ENCODE data around the gene ADGRB2. TPM values are rescaled to one million over a fixed set of nuclear protein-coding genes. Genes with fewer than 3 reads are reported as not detected.
A peak's percentile ranks its signal among the peaks of the same experiment; 100 is the strongest.

The ADGRB2 gene
- total RNA-seq, 1 experiment from 2014 or later: 4.2 TPM

DNA sequence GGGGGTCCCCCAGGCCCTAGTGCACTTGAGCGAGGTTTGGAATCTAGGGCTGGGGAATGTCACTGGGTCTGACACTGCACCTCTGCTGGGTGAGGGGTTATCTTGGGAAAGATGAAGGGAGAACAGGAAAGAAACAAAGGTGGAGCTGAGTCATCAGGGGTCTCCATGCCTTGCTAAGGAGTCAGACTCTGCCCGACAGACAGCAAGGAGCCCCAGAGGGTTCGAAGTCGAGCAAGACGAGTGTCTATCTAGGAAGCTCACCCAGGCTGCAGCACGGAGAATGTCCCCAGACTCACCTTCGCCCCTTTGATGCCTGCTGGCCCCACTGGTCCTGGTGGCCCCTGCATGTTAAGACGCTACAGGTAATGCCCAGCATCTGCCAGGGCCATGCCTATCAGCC, 78.3 kb downstream of the ADGRB2 start:
- DNase-seq (ENCODE audit: low read depth, low spot score): no peak
- in situ Hi-C loops (cut with HindIII; ENCODE audit: low pct_unique_long_range_greater_than_20kb, low sequenced_read_pairs): no loop called here

DNA sequence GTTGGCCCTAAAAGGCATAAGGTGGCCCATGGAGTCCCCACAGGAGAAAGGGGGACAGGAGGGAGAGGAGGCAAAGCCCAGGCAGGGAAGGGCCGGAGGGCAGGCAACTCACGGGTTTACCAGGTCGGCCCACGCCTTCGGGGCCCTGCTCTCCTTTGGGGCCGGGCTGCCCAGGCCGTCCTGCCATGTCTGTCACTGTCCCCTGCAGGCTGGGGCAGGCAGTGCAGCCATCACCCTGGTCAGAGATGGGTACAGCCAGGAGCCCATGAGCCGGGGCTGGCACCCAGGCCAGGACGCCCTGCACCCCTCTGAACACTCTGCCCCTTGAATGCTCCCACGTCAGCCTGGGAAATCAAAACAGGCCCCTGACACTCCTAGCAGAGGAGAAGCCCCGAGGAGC, 80.1 kb downstream of the ADGRB2 start:
- peak; percentile 52 for DNase-seq (ENCODE audit: low read depth, low spot score)
- in situ Hi-C loops (cut with HindIII; ENCODE audit: low pct_unique_long_range_greater_than_20kb, low sequenced_read_pairs): no loop called here

DNA sequence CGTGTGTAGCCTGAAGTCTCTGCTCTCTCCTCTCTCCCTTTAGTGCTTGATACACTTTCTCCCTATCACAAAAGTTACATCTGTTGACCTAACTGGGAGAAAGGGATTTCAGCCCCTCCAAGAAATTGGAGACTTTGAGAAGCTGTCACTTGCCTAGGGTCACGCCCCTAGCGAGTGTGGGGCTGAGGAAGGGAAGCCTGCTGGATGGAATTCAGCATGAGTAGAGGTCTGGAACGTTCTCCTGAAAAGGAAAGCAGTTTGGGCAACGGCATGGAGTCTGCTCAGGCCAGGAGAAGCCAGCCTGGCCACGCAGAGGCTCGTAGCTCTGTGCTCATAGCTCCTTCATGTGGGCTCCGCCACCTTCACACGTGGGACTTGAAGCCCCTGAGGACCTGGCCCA, 82.7 kb downstream of the ADGRB2 start:
- in situ Hi-C loops (cut with HindIII; ENCODE audit: low pct_unique_long_range_greater_than_20kb, low sequenced_read_pairs): no loop called here

DNA sequence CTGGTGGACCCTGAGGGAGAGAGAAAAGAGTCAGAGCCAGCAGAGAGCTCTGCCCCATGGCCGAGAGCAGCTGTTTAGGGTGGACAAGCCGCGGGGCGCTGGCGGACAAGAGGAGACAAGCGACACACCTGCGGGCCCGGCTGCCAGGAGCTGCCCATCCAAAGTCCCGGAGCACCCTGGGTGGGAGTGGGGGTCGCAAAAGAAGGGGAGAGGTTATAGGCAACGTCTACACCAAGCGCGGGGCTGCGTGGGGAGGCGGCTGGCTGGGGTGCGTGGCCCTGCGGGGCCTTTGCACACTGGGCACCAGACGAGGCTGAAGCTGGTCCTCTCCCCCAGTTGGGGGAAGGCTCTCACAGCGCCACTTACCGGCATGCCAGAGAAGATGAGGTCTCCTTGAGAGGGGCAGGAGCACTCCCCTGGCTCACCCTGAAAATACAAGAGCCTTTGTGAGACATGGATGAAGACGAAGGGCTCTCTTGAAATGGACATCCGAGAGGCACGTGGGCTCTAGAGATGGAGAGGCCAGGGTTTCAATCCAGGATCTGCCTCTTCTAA, 84.4 kb downstream of the ADGRB2 start:
- DNase-seq (ENCODE audit: low read depth, low spot score): peak; percentile 22
- in situ Hi-C loops (cut with HindIII; ENCODE audit: low pct_unique_long_range_greater_than_20kb, low sequenced_read_pairs): no loop called here

More for the DNA sequence above, 82.7 kb downstream of the ADGRB2 start:
- DNase-seq (ENCODE audit: low read depth, low spot score): no peak

DNA sequence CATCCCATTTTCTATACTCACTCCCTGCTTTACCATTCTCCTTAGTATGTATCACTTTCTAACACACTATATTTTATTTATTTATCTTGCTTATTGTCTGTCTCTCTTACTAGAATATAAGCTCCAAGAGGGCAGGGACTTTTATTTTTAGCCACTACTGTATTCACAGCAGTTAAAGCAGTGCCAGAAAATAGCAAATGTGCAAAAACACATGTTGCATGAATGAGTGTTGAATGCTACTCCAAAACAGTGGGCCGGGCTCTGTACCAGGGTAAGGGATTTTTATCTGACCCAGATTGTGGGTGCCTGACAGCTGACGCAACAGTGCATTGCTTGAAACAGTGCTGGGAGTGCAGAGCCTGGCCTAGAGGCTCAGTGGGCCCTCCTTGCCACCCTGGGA, 85.0 kb downstream of the ADGRB2 start:
- DNase-seq (ENCODE audit: low read depth, low spot score): no peak
- in situ Hi-C loops (cut with HindIII; ENCODE audit: low pct_unique_long_range_greater_than_20kb, low sequenced_read_pairs): no loop called here

DNA sequence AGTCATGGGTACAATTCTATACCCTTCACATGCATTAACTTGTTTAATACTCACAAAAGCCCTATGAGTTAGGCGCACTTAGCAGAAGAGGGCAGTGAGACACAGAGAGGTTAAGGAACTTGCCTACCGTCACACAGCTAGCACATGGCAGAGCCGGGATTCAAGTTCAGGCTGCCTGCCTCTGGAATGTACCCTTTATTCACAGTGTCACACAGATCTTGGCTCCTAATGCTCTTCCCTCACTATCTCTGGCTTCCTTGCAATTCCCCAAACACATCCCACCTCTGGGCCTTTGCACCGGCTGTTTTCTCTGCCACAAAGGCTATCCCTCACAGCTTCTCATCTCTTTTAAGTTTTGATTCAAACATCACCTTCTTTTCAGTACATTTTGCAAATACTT, 85.5 kb downstream of the ADGRB2 start:
- in situ Hi-C loops (cut with HindIII; ENCODE audit: low pct_unique_long_range_greater_than_20kb, low sequenced_read_pairs): no loop called here
- no peak for DNase-seq (ENCODE audit: low read depth, low spot score)

DNA sequence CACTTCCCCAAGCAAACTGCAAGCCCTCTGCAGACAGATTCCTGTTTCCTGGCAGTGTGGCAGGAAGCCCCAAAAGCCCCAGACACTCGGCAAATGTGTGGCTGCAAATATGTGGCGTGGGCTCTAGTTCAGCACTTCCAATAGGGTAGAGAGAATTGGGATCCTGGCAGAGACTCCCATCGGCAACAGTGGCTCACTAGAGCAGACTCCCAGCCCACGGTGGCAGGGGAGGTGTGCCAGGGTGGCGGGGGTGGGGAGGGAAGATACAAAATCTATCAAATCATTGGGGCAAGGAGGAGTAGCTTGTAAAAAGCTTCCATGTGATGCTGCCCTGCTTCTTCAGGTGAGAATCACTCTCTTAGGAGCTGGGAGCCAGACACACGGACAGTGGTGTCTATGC, 86.2 kb downstream of the ADGRB2 start:
- in situ Hi-C loops (cut with HindIII; ENCODE audit: low pct_unique_long_range_greater_than_20kb, low sequenced_read_pairs): no loop called here
- DNase-seq (ENCODE audit: low read depth, low spot score): no peak

DNA sequence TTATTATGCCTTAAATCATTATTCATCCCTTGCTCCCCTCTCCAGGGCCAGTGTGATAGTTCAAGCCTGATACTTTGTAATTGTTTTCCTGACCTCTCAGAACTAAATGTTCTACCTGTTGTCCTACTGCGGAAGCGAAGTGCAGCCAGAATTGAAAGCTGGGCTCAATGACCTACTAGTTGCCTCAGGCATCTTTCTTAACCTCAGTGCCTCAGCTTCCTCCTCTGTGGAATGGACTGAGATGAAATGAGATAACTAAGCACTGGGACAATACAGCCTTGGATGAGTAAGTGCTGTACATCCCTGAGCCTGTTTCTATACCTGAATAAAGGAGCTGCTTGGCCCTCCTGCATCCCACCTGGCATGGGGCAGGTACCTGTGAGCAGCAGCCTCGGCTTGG, 86.7 kb downstream of the ADGRB2 start:
- in situ Hi-C loops (cut with HindIII; ENCODE audit: low pct_unique_long_range_greater_than_20kb, low sequenced_read_pairs): no loop called here
- no peak for DNase-seq (ENCODE audit: low read depth, low spot score)

Small RNAs within 50 kb of the gene (small RNA-seq; reads per million reads assigned to genes)
- 0 to 0.10 reads per million in 2 experiments for gene MIR4254

Other genes with a start within 250 kb of the ADGRB2 start
- 0.13 TPM in 1 of 2 replicates, not detected in the other for gene TINAGL1, start 187.8 kb downstream of the ADGRB2 start, total RNA-seq (2014; rRNA removed; shearing (Covaris generic))
- not detected in 2 replicates for gene HCRTR1, start 146.7 kb downstream of the ADGRB2 start, total RNA-seq (2014; rRNA removed; shearing (Covaris generic))
- 45.7 and 49.4 TPM in 2 replicates for gene PEF1, start 119.5 kb downstream of the ADGRB2 start, total RNA-seq (2014; rRNA removed; shearing (Covaris generic))
- gene COL16A1, start 60.3 kb downstream of the ADGRB2 start, total RNA-seq (2014; rRNA removed; shearing (Covaris generic)): 5.6 and 6.7 TPM in 2 replicates
- gene SPOCD1, start 51.7 kb upstream of the ADGRB2 start, total RNA-seq (2014; rRNA removed; shearing (Covaris generic)): 1.4 and 1.5 TPM in 2 replicates
- gene PTP4A2, start 174.0 kb upstream of the ADGRB2 start, total RNA-seq (2014; rRNA removed; shearing (Covaris generic)): 502 and 606 TPM in 2 replicates
- 38.7 and 46.9 TPM in 2 replicates for gene KHDRBS1, start 249.5 kb upstream of the ADGRB2 start, total RNA-seq (2014; rRNA removed; shearing (Covaris generic))

Data from SK-MEL-5 (cell line).